Right cardiac atrium (tissue), 5 donors: ENCODE data around the gene PPP1R8. TPM values are rescaled to one million over a fixed set of nuclear protein-coding genes. Genes with fewer than 3 reads are reported as not detected.

Experiments used
- ATAC-seq, 2 donors: fragments of 200-7000 bp; cut with Tn5 transposase; one replicate each; pipeline versions ENCODE4 v1.8.0 to v1.9.1; 2020; ENCODE audit warnings: moderate library complexity in 2 of 2, mild to moderate bottlenecking in 1 of 2
- DNase-seq, 3 donors: peaks; one replicate each; pipeline ENCODE4 v3.0.0-alpha.2; 2020
- H3K27ac ChIP-seq: one replicate; pipeline ENCODE4 v1.5.1; 2013; ENCODE audit warnings: mild to moderate bottlenecking, low read length, control low read depth, moderate library complexity
- H3K27me3 ChIP-seq: one replicate; pipeline ENCODE4 v1.6.1; 2013; ENCODE audit not compliant: control insufficient read depth, insufficient read depth
- H3K4me1 ChIP-seq: one replicate; pipeline ENCODE4 v1.6.1; 2013; ENCODE audit warnings: low read length; ENCODE audit not compliant: control insufficient read depth, insufficient read depth
- H3K4me3 ChIP-seq: one replicate; pipeline ENCODE4 v1.5.1; 2013; ENCODE audit warnings: low read length, control low read depth
- H3K9me3 ChIP-seq: one replicate; pipeline ENCODE4 v1.6.1; 2013; ENCODE audit warnings: low read length; ENCODE audit not compliant: control insufficient read depth
- WGBS: extraction: QIAGEN DNeasy Blood & Tissue Kit; methylation state at CpG from one replicate; pipeline ENCODE4 v1.1.7; 2013; 5-methylcytosine and 5-hydroxymethylcytosine counted together
- intact Hi-C, 4 donors: fragments of 100-400 bp; cut with DNase I; formaldehyde crosslinking; loops; one replicate each; pipeline versions ENCODE4 v1.11.0 to v1.14.0; 2022 to 2023
- polyA plus RNA-seq: library from polyadenylated mRNA; stranded (reverse); fragments of 200-250 nt; gene quantifications from one replicate; pipeline ENCODE4 v1.2.3, GENCODE V29; 2013
- total RNA-seq, 4 donors: library from RNA; stranded (reverse); fragmentation: NEBNext Ultra II Directional; extraction: Animal tissue kit (Norgen Biotek cat#: 25700); gene quantifications; one replicate each; pipeline ENCODE4 v1.2.1, GENCODE V29; 2021
- donor health status: healthy with polysubstance abuse.
- donor health status: DM: no; HTN: yes; CAD: no.
- donor health status: DM: no; HTN: no; CAD: no.
- donor health status: DM: no; HTN: yes; CAD: no; lungs with severe emphysema.
- donor health status: DM: yes; HTN: yes; CAD: no.

The PPP1R8 gene
- total and polyA plus RNA-seq, 5 donors, result 18.7 to 26.8 (median 24.6) TPM

DNA sequence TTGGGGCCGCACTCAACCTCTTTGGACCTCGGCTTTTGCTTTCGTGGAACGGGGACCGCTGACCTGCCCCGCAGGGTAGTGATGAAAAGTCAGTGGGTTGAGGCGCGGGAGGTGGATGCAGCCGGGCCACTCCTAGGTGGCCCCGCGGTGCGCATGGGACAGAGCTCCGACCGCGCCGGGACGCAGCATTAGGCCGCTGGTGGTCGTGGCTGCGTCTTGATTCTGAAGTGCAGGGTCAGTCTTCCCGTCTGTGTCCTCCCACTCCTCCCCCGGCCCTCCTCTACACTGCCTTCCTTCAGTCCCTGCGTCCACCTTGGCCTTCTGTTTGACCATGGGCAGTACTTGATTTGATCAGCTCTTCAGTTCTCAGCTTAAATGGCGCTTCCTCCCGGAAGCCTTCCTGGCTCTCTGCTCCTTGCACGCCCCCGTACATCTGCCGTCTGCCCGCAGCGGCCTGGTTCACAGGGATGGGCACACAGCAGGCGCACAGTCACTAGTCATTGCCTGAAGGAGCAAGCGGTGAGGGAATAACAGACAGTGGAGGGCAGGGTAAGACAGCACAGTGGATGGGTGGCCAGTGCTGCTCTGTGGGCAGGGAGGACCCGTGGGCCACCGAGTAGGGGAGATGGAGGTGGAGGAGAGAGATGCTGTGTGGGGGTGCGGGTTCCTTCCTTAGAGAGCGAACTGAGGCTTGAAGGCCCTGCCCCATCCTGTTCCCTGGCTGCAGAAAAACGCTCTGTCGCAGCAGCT, 42.4 kb downstream of the PPP1R8 start:
- H3K27ac ChIP-seq, result no peak overlapping the region
- peak in 2 of 3 donors; percentile 45 to 60 for DNase-seq
- H3K9me3 ChIP-seq, result no peaks in the 10 kb centered on the region
- peak; percentile 32 to 44 for ATAC-seq
- intact Hi-C loops, result no loop called here
- peak overlapping the region; percentile 53 for H3K4me3 ChIP-seq
- WGBS, result 14% methylated on average over 38 of the region's 38 CpGs
- no peaks in the 10 kb centered on the region for H3K27me3 ChIP-seq
- H3K4me1 ChIP-seq, result peaks cover 4% of the 10 kb centered on the region

DNA sequence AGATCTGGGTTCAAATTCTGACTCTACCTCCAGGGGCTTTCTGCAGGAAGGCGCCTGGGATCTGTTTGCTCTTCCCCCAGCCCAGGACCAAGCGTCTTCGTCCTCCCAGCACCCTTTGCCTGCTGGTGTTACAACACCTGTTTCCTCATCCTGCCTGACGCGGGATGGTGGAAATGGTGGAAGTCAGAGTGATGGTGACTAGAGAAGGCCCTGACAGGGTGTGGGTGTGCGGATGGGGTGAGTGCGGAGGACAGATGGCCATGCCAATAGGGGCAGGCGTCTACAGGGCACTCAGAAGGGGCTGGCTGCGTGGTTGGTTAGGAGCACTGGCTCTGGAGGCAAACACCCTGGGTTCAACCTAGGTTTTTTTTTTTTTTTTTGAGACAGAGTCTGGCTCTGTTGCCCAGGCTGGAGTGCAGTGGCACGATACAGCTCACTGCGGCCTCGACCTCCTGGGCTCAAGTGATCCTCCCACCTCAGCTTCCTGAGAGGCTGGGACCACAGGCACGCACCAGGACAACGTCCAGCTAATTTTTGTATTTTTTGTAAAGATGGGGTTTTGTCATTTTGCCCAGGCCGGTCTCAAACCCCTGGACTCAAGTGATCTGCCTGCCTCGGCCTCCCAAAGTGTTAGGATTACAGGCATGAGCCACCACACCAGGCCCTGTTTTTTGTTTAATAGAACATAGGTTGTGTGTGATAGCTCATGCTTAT, 43.2 kb downstream of the PPP1R8 start:
- H3K27ac ChIP-seq, result no peak overlapping the region
- H3K27me3 ChIP-seq, result no peaks in the 10 kb centered on the region
- peaks cover 4% of the 10 kb centered on the region for H3K4me1 ChIP-seq
- no peak overlapping the region for H3K4me3 ChIP-seq
- intact Hi-C loops, result no loop called here
- DNase-seq, result peak in 2 of 3 donors; percentile 38 to 60
- 71% methylated on average over 16 of the region's 16 CpGs for WGBS
- no peaks in the 10 kb centered on the region for H3K9me3 ChIP-seq
- ATAC-seq, result peak in 1 of 2 donors; percentile 30

DNA sequence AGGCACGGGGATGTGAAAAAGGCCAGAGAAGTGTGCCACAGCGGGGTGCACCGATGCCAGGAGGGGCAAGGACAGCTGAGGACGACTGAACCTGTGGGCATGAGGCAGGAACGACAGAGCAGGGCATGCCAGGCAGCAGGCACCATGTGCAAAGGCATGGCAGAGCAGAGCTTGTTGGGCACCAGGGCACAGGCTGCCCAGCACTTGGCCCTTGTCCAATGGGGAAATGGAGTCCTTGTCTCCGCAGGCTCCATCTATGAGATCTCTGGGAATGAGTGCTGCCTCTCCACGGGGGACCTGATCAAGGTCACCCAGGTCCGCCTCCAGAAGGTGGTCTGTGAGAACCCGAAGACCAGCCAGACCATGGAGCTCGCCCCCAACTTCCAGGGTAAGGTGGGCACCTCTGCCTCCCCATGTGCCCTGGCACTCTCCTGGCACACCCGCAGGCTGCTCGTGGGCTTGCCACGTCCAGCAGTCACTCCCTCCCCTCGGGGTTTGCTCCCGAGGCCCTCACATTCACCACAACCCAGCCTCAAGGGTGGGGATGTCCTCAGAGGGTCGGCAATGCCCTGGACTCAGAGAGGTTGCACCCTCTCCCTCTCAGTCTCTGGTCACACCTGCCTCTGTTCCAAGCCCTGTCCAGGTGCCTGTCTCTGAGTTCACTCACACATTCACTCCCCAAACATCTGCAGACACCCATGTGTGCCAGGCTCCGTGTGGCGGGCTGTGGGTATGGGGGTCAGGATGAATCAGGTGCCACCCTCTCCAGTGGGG, 45.9 kb downstream of the PPP1R8 start:
- no peaks in the 10 kb centered on the region for H3K9me3 ChIP-seq
- WGBS, result 85% methylated on average over 18 of the region's 18 CpGs
- no peak overlapping the region for H3K27ac ChIP-seq
- DNase-seq (no peak), ATAC-seq (no peak)
- intact Hi-C loops, result no loop called here
- no peaks in the 10 kb centered on the region for H3K4me1 ChIP-seq
- H3K4me3 ChIP-seq, result no peak overlapping the region
- H3K27me3 ChIP-seq, result no peaks in the 10 kb centered on the region

DNA sequence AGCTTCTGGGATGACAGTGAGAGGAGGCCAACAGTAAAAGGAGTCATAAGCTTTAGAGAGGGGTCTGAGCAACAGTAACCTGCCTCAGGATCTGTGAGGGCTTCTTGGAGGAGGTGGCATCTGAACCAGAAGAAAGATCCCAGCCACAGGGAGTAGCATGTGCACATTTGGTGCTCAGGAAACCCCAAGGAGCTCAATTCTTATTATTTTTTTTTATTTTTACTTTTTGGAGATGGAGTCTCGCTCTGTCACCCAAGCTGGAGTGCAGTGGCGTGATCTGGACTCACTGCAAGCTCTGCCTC, 46.5 kb downstream of the PPP1R8 start:
- DNase-seq, result no peak
- no peak for ATAC-seq
- H3K27me3 ChIP-seq, result no peaks in the 10 kb centered on the region
- H3K9me3 ChIP-seq, result no peaks in the 10 kb centered on the region
- no peak overlapping the region for H3K4me3 ChIP-seq
- H3K27ac ChIP-seq, result no peak overlapping the region
- no peaks in the 10 kb centered on the region for H3K4me1 ChIP-seq
- 96% methylated on average over 2 of the region's 2 CpGs for WGBS
- intact Hi-C loops, result no loop called here

DNA sequence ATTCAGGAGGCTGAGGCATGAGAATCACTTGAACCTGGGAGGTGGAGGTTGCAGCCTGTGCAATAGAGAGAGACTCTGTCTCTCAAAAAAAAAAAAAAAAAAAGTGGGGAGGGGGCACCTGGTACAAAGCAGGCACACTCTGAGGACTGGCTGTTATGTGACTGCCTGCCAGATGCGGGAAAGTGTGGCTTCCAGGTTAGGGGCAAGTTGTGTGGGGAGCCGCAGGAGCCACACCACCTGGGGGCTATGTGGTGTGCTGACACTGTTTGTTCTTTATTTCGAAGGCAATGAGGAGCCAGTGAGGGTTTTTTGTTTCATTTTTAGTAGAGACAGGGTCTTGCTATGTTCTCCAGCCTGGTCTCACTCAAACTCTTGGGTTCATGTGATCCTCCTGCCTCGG, 47.5 kb downstream of the PPP1R8 start:
- intact Hi-C loops, result no loop called here
- Histone ChIP-seq H3K9me3 (no peaks in the 10 kb centered on the region), H3K27ac (no peak overlapping the region), H3K4me1 (no peaks in the 10 kb centered on the region), H3K4me3 (no peak overlapping the region), H3K27me3 (no peaks in the 10 kb centered on the region)
- DNase-seq (no peak), ATAC-seq (no peak)
- WGBS, result 90% methylated on average over 4 of the region's 4 CpGs

DNA sequence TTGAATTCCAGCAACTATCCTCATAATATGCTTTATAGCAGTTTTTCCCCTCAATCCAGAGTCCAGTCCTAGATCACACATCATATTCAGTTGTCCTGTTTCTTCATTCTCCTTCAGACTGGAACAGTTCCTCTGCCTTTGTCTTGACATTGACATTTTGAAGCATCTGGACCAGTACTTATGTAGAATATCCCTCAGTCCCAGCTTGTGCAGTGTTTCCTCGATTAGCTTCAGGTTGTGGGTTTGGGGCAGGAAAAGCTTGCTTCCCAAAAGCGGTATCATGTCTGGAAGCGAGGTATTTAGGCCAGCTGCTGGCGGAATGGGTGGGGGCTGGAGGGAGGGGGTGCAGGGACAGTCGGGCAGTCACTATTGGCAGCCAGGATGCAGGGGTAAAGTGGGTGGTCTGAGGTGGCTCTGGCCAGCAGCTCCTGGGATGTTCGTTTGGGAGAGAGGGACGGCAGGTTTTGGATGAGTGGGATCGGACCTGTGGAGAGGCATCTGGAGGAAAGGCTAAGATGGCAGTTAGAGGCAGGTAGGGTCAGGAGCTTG, 48.3 kb downstream of the PPP1R8 start:
- intact Hi-C loops, result no loop called here
- DNase-seq (no peak), ATAC-seq (no peak)
- Histone ChIP-seq H3K9me3 (no peaks in the 10 kb centered on the region), H3K27me3 (no peaks in the 10 kb centered on the region), H3K27ac (no peak overlapping the region), H3K4me3 (no peak overlapping the region), H3K4me1 (no peaks in the 10 kb centered on the region)
- 63% methylated on average over 8 of the region's 8 CpGs for WGBS

DNA sequence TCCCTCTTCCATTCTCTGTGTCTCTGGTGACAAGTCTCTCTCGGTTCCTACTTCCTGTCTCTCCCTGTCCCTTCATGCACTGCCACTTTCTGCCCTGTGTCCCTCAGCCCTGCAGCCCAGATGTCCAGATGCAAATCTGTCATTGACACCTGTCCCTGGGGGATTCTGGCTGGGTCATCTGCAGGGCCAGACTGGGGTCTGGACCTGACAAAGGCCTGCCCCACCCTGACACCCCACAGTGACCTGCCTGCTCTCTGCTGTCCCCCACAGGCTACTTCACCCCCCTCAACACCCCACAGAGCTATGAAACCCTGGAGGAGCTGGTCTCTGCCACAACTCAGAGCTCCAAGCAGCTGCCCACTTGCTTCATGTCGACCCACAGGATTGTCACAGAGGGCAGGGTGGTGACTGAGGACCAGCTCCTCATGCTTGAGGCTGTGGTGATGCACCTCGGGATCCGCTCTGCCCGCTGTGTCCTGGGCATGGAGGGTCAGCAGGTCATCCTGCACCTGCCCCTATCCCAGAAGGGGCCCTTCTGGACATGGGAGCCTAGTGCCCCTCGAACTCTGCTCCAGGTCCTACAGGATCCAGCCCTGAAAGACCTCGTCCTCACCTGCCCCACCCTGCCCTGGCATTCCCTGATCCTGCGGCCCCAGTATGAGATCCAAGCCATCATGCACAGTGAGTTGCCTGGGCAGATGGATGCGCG, 48.9 kb downstream of the PPP1R8 start:
- Histone ChIP-seq H3K4me1 (no peaks in the 10 kb centered on the region), H3K27me3 (no peaks in the 10 kb centered on the region), H3K9me3 (no peaks in the 10 kb centered on the region), H3K4me3 (no peak overlapping the region), H3K27ac (no peak overlapping the region)
- no peak for ATAC-seq
- intact Hi-C loops, result no loop called here
- 83% methylated on average over 10 of the region's 10 CpGs for WGBS
- DNase-seq, result no peak

DNA sequence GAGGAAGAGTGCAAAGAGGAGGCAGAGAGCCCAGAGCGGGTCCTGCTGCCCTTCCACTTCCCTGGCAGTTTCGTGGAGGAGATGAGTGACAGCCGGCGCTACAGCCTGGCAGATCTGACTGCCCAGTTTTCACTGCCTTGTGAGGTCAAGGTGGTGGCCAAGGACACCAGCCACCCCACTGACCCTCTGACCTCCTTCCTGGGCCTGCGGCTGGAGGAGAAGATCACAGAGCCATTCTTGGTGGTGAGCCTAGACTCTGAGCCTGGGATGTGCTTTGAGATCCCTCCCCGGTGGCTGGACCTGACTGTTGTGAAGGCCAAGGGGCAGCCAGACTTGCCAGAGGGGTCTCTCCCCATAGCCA, 51.9 kb downstream of the PPP1R8 start:
- 86% methylated on average over 6 of the region's 6 CpGs for WGBS
- H3K27me3 ChIP-seq, result no peaks in the 10 kb centered on the region
- DNase-seq, result no peak

DNA sequence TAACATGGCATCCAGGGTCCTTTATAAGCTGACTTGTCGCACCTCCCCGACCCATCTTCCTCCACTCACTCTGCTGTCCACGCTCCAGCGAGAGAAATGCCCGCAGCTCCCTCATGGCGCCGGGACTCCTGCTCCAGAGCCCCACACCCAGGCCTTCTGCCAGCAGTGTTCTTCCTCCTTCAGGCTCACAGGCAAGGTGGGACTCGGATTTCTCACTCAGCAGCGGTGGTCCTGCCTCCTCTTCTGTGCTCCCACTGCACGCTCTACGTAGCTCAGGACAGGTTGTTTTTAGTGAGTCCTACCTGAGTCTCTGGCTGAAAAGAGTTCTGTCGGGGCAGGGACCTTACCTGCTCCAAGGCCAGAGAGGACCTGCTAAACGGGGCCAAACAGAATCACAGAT, 53.0 kb downstream of the PPP1R8 start:
- 89% methylated on average over 13 of the region's 13 CpGs for WGBS
- DNase-seq (no peak), ATAC-seq (no peak)
- Histone ChIP-seq H3K9me3 (no peaks in the 10 kb centered on the region), H3K27me3 (no peaks in the 10 kb centered on the region), H3K4me1 (no peaks in the 10 kb centered on the region), H3K27ac (no peak overlapping the region), H3K4me3 (no peak overlapping the region)
- intact Hi-C loops, result no loop called here

More for the DNA sequence above, 51.9 kb downstream of the PPP1R8 start:
- Histone ChIP-seq H3K4me3 (no peak overlapping the region), H3K4me1 (no peaks in the 10 kb centered on the region), H3K27ac (no peak overlapping the region), H3K9me3 (no peaks in the 10 kb centered on the region)
- intact Hi-C loops, result no loop called here
- no peak for ATAC-seq

DNA sequence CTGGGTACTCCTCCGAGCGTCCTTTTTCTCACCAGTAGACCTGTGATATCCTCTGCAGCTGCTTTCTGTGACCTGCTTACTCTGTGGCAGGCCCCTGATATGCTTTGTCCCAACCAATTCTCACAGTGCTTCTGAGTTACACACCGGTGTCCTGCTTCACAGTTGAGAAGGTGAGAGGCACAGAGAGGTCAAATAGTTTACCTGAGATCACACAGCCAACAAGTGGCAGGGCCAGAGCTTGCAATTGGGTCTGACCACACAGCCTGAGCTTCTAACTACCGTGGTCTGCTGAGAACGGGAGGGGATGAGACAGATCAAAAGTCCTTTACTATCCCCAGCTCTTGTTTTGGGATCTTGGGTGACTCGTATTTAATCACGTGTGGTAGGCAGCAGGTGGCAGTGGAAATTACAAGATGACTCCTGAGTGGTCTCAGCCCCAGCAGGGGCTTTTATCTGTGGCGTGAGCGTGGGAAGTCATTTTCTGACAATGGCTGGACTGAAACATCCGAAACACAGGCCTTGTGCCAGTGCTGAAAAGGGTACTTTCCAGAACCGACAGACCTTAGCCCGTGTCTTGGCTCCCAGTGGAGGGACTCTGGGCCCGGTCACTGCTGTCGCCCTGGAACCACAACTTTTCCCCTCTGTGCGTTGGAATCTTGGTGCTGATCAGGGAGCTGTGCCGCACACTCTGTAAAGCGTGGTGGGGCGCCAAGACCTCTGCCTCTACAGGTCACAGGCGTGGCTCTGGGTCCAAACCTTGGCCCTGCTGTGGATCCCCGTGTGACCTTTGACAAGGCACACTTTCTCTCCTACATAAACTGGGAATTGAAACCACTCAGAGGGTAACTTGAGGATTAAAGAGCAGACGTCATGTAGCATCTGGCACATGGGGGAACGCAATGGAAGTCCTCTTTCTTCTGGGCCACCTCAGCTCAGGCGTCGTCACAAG, 53.7 kb downstream of the PPP1R8 start:
- WGBS, result 81% methylated on average over 24 of the region's 24 CpGs
- peak in 1 of 3 donors; percentile 57 for DNase-seq
- Histone ChIP-seq H3K4me3 (no peak overlapping the region), H3K27me3 (no peaks in the 10 kb centered on the region), H3K4me1 (no peaks in the 10 kb centered on the region), H3K27ac (no peak overlapping the region), H3K9me3 (no peaks in the 10 kb centered on the region)
- intact Hi-C loops, result no loop called here
- ATAC-seq, result peak in 1 of 2 donors; percentile 29
